ENCODE measurements around the gene NKAIN2.
"Not testable (repeated sequence)": the region's sequence is repeated elsewhere in the genome, so short reads cannot be mapped to it uniquely, and the experiment has no call there.

NKAIN2 gene

DNA sequence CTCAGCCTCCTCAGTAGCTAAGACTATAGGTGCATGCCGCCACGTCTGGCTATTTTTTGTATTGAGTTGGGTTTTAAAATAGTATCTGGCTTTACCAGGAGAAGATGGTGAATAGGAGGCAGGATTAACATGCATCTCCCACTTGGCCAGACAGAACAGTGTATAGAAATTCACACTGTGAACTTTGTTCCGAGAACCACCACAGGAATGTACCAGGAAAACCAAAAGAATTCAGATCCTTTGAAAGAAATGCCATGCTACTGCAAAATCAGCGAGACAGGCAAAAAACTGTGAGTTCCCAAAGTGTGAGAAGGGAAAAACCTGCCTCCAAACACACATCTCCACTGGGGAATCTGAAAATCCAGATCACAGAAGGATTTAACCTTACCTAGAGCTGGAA, 327.6 kb downstream of the NKAIN2 start:
- FAIRE-seq: no peak
- DNase-seq (ENCODE audit: insufficient read length, low spot score): no peak
- no peak for TF ChIP-seq POLR2A (IDR thresholded peaks at IDR 0.05; ENCODE audit: low read depth, low read length)

DNA sequence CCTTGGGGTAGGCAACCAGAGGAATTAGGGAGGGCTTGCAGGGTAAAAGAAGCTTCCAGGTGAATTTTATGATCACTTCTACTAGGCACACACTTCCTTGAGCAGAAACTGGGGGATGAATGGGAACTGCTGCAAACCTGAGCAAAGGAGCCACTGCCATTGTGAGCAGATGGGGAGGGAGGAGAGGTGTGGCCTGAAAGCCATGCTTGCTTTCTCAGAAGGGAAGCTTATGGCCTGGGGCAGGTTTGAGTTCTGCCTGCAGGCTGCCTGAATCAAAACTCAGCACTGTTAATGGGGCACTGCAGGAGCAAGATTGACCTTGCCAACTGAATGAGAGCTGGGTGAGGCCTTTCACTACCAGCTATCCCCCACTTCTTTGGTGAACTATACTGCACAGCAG, 328.1 kb downstream of the NKAIN2 start:
- FAIRE-seq: no peak

DNA sequence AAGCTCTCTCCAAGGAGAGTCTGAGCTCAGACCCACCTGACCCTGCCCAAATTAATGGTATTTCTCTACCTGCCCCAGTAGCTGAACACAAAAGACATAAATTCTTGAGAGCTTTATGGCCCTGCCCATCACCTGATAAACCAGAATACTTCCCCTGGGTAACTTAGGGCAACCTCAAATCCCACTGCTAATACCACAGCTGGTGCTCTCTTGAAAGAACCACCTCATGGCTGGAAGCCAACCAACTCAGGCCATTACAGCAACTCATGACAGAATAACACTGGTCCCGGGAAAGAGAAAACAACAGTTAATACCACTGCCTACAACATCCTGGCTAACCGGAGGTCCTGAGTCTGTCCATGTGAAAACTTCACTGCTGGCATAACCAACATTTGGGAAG, 328.6 kb downstream of the NKAIN2 start:
- FAIRE-seq (no peak), DNase-seq (ENCODE audit: insufficient read length, low spot score) (no peak)
- no peak for TF ChIP-seq POLR2A (IDR thresholded peaks at IDR 0.05; ENCODE audit: low read depth, low read length)

More for the DNA sequence above, 328.1 kb downstream of the NKAIN2 start:
- TF ChIP-seq POLR2A (IDR thresholded peaks at IDR 0.05; ENCODE audit: low read depth, low read length): no peak
- DNase-seq (ENCODE audit: insufficient read length, low spot score): no peak

DNA sequence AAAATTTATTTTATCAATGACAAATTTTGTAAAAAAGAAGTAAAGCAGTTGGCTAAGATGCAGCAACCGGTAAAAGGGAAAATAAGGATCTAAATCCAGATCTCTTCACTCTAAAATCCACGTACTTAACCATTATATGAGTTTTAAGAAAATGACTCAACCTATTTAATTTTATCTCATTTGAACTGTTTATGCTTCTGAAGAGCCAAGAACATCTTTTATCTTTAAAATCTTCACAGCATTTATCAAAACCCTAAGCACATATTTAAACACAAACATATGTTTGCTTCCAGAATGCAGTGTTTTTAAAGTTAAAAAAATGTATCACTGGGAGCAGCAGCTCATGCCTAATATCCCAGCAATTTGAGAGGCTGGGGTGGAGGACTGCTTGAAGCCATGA, 339.2 kb downstream of the NKAIN2 start:
- no peak for TF ChIP-seq POLR2A (IDR thresholded peaks at IDR 0.05; ENCODE audit: low read depth, low read length)
- FAIRE-seq (no peak), DNase-seq (ENCODE audit: insufficient read length, low spot score) (no peak)

DNA sequence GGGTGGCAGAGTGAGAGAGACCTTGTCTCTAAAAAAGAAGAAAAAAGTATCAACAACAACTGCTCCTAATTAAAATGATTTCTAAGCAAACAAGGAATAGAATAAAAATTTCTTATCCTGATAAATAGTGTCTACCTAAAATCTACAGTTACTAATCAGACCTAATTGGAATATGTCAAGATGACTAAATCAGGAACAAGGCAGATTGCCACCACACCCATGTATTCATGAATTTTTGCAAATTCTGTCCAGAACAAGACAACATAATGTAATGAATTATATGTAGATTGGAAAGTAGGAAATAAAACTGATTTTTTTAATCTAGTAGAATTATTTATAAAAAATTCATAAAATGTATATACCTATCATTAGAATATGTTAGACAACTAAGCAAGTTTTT, 339.8 kb downstream of the NKAIN2 start:
- no peak for TF ChIP-seq POLR2A (IDR thresholded peaks at IDR 0.05; ENCODE audit: low read depth, low read length)
- FAIRE-seq (no peak), DNase-seq (ENCODE audit: insufficient read length, low spot score) (no peak)

DNA sequence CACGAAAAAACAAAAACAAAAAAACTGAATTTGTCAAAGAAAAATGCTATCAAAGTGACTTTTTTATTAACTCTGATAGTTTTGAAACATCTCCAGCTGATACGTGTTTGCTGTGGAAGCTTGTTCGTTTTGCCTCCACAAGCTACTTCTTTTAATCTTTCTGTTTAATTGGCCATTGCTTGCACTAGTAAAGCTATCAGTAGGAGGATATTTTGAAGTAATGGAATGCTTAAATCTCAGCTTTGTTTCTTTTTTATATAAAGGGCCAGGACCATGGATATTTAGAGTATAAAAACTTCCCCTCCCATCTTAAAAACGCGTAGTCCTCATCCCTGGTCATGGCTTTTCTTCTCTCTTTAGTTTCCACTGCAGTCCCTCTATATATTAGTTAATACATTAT, 344.0 kb downstream of the NKAIN2 start:
- no peak for TF ChIP-seq POLR2A (IDR thresholded peaks at IDR 0.05; ENCODE audit: low read depth, low read length)
- FAIRE-seq (no peak), DNase-seq (ENCODE audit: insufficient read length, low spot score) (no peak)

DNA sequence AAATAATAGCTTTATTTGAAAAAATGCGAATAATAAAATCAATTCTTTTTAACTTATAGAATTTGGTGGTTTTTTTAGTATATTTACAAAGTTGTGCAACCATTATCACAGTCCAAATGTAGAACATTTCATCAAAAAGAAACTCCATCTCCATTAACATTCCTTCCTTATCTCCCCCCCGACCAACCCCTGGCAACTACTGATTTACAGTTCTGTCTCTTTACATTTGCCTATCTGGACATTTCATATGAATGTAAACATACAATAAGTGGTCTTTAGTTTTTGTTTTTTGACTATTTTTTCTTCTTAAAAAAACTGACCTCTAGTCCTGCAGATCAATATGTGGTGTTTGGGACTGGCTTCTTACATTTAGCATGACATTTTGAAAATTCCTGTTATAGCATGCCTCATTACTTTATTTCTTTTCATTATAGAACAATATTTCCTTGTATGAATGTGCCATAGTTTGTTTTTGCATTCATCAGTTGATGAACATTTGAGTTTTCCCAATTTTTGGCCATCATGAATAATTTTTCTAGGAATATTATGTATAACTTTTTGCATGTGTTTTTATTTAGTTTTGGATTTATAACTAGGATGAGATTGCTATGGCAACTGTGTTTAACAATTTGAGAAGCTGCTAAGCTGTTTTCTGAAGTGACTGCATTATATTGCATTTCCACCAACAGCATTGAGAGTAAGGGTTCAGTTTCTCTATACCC, 344.7 kb downstream of the NKAIN2 start:
- DNase-seq (ENCODE audit: insufficient read length, low spot score) (no peak), FAIRE-seq (no peak)
- no peak for TF ChIP-seq POLR2A (IDR thresholded peaks at IDR 0.05; ENCODE audit: low read depth, low read length)

DNA sequence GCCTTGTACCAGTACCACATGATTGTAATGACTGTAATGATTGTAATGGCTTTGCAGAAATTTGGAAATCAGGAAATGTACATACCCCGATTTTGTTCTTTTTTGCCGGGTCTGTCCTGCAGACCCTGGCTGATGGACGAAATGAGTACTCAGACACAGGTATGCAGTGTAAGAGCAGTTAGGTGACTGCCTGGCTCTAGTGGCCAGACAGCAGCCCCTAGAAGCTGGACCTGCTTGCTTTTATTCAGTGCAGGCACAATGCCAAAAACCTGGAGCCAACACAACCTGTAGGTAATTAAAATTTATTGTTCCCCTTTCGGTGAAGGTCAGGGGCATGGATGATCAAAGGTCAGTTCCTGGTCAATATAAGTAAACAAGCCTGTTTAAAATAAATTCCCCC, 346.0 kb downstream of the NKAIN2 start:
- DNase-seq (ENCODE audit: insufficient read length, low spot score) (no peak), FAIRE-seq (no peak)
- TF ChIP-seq POLR2A (IDR thresholded peaks at IDR 0.05; ENCODE audit: low read depth, low read length): no peak

DNA sequence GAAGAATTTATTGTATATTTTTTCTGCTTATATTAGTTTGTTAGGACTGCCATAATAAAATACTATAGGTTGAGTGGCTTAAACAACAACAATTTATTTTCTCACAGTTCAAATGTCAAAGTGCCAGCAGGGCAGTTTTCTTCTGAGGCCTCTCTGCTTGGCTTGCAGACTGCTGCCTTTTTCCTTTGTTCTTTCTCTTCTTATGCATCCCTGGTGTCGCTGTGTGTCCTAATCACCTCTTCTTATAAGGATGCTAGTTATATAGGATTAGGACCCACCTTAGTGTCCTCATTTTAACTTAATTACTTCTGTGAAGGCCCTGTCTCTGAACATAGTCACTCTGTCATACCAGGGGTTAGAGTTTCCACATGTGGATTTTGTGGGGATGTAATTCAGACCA, 354.4 kb downstream of the NKAIN2 start:
- TF ChIP-seq POLR2A (IDR thresholded peaks at IDR 0.05; ENCODE audit: low read depth, low read length): no peak
- no peak for FAIRE-seq
- no peak for DNase-seq (ENCODE audit: insufficient read length, low spot score)

DNA sequence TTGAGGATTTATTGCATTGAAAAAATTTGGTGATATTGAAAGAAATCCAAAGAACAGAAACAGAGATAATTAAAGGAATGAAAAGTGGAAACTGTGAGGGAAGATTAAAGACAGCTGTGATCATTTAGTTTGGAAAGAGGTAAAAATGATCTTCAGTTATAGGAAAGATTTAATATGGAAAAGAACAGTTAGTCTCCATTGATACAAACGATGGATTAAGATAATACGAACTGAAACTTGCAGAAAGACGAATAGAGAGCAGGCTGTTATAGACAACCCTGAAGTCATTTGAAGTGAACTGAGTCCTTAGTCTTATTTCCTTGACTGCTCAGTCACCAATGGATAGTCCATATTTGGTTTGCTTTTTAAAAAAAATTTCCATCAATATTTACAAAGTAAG, 360.0 kb downstream of the NKAIN2 start:
- no peak for TF ChIP-seq POLR2A (IDR thresholded peaks at IDR 0.05; ENCODE audit: low read depth, low read length)
- no peak for FAIRE-seq

DNA sequence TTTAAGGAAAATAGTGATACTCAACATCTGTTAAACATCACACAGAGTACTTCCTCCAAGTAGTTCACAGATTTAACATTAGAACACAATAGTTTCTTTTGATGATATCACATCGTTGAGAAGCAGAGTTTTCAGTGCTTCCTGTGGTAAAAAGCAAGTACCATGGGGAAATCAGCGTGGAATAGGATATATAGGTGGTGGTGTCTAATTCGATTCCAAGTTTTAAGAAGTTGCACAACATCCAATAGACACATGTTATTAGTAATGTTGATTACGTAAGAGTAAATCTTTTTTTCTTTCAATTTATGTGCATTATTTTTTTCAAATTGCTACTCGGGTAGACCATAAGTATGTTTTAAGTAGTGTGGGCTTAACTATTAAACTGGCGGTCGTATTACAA, 360.7 kb downstream of the NKAIN2 start:
- TF ChIP-seq POLR2A (IDR thresholded peaks at IDR 0.05; ENCODE audit: low read depth, low read length): no peak
- FAIRE-seq (no peak), DNase-seq (ENCODE audit: insufficient read length, low spot score) (no peak)

More for the DNA sequence above, 360.0 kb downstream of the NKAIN2 start:
- DNase-seq (ENCODE audit: insufficient read length, low spot score): no peak

DNA sequence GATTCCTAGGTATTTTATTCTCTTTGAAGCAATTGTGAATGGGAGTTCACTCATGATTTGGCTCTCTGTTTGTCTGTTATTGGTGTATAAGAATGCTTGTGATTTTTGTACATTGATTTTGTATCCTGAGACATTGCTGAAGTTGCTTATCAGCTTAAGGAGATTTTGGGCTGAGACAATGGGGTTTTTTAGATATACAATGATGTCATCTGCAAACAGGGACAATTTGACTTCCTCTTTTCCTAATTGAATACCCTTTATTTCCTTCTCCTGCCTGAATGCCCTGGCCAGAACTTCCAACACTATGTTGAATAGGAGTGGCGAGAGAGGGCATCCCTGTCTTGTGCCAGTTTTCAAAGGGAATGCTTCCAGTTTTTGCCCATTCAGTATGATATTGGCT, 363.6 kb downstream of the NKAIN2 start:
- FAIRE-seq; DNase-seq (ENCODE audit: insufficient read length, low spot score): not testable (repeated sequence)

DNA sequence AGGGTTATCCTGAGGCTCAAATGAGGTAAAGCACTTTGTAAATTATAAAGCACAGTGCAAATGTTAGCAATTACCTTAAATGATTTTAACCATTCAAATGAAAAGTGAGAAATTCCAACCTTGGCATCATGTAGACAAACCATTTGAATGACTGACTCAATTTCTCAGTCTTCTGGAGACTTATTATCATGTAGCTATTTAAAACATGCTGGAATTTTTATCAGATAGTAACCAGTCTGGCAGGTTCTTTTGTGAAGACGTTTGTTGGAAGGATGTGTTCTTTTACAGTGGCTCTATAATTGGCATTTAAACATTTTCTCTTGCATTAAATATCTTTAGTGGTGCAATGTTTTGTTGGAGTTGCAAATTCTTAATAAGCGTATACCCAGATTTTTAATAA, 386.6 kb downstream of the NKAIN2 start:
- TF ChIP-seq POLR2A (IDR thresholded peaks at IDR 0.05; ENCODE audit: low read depth, low read length): no peak
- no peak for DNase-seq (ENCODE audit: insufficient read length, low spot score)
- FAIRE-seq: no peak

DNA sequence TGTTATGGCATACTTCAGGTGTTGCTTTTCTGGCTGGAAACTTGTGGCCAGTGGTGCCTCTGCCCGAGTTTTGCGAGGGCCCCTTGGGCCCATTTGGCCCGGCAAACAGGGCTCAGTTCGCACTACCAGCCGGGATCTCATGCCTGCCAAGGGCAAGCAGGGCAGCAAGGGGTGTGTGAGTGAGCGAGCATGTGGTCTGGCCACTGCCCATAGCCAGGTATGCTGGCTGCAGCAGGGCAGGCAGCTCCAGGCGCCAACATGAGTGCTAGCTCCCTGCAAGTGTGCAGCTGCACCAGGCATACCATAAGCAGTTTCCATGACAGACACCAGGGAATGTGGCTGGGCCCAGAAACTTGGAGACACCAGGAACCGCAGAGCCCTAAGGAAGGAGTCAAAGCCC, 389.5 kb downstream of the NKAIN2 start:
- DNase-seq (ENCODE audit: insufficient read length, low spot score) (no peak), FAIRE-seq (no peak)
- TF ChIP-seq POLR2A (IDR thresholded peaks at IDR 0.05; ENCODE audit: low read depth, low read length): no peak

DNA sequence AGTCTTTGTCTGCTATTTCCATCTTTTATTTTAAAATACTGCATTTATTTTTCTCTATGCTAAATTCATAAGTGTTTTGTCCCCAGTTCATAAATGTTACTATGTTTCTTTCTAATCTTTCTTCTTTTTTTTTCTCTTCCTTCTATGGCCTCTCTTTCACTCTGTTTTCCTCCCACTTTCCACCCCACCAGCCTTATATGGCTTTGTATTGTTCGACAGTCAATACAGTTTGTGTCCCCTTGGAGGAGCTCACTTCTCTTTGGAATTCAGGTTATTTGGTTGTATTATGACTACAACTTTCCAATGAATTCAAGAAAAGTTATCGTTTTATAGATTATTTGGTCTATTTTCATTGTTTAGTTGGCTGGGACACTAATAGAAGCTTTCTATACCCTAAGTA, 393.5 kb downstream of the NKAIN2 start:
- DNase-seq (ENCODE audit: insufficient read length, low spot score): no peak
- FAIRE-seq: no peak
- TF ChIP-seq POLR2A (IDR thresholded peaks at IDR 0.05; ENCODE audit: low read depth, low read length): no peak

DNA sequence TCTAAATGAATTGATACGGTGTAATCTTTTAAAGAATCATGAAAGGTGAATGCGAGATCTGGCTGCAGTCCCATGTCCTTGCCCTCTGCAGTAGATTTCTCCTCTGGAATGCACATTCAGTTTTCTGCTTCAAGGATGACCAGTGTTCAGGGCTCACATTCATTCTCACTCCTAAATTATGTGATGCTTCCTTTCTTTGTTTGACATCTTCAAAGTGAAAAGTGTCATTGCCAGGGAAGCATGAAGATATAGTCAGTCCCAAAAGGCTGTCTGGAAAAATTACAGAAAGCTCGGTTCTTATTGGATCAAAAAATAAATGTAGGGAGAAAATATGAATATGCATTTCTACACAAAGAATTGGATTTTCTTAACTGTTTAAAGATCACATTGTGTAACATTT, 395.6 kb downstream of the NKAIN2 start:
- FAIRE-seq (no peak), DNase-seq (ENCODE audit: insufficient read length, low spot score) (no peak)
- TF ChIP-seq POLR2A (IDR thresholded peaks at IDR 0.05; ENCODE audit: low read depth, low read length): no peak
